K562 (cell line): ENCODE results near the gene ATP5F1D. TPM values are rescaled to one million over a fixed set of nuclear protein-coding genes. Genes with fewer than 3 reads are reported as not detected.

Experiments used
- ATAC-seq: fragments of 200-7000 bp; cut with Tn5 transposase; 3 replicates; pipeline ENCODE4 v1.9.1; 2020; ENCODE audit warnings: moderate library complexity
- BruUV-seq: library from RNA; stranded (reverse); fragments of 400-500 nt; replicated peaks from 2 replicates; lab custom pipeline; 2021; lab: Mats Ljungman, UMichigan
- CTCF ChIA-PET: fragments of 300-600 bp; formaldehyde crosslinking; extraction: SDS; loops from one replicate; lab custom pipeline; 2021; ENCODE audit warnings: low intra/inter-chr PET ratio; lab: Yijun Ruan, JAX
- POLR2A ChIA-PET: fragments of 300-600, 350-650 bp; sonication (Branson Sonifier 250); formaldehyde crosslinking; extraction: SDS; loops from one replicate; lab custom pipeline; 2021; ENCODE audit warnings: antibody characterized with exemption, inconsistent platforms; lab: Yijun Ruan, JAX
- DNase-seq, 4 experiments: peaks; one replicate each; pipeline versions ENCODE4 v3.0.0 to v3.0.0-alpha.2; 2011 to 2018; ENCODE audit warnings: low spot score in 3 of 4, mixed read lengths in 3 of 4; ENCODE audit errors: extremely low read depth in 1 of 4
- FAIRE-seq: peaks from 2 replicates; lab custom pipeline; 2011; peaks lifted over from hg19 to GRCh38; lab: Jason Lieb, UNC
- H2AFZ ChIP-seq: 2 replicates; pipeline ENCODE4 v1.6.0; 2011; ENCODE audit warnings: low read depth, low read length, control low read depth, inconsistent platforms
- H3K27ac ChIP-seq: fragments of 200-600 bp; 3 replicates; pipeline ENCODE4 v1.8.0; 2011; ENCODE audit warnings: low read depth, mild to moderate bottlenecking, control low read depth, inconsistent platforms, low read length, moderate library complexity, mixed read lengths; ENCODE audit errors: extremely low read depth
- H3K27me3 ChIP-seq, 2 experiments: fragments of 300-600 bp in 1 of 2; 2 replicates in 1 of 2; 3 replicates in 1 of 2; pipeline versions ENCODE4 v1.6.0 to v1.8.0; 2011; ENCODE audit warnings: inconsistent platforms in 2 of 2, low read length in 2 of 2, mild to moderate bottlenecking in 1 of 2, mixed read lengths in 1 of 2, moderate library complexity in 1 of 2; ENCODE audit not compliant: control insufficient read depth in 2 of 2, insufficient read depth in 2 of 2
- H3K36me3 ChIP-seq: fragments of 300-600 bp; 3 replicates; pipeline ENCODE4 v1.8.0; 2011; ENCODE audit warnings: mild to moderate bottlenecking, low read length, inconsistent platforms; ENCODE audit not compliant: control insufficient read depth, insufficient read depth
- H3K4me1 ChIP-seq, 2 experiments: fragments of 200-600 bp in 1 of 2; replicated peaks in 1 of 2; 2 replicates in 1 of 2; 3 replicates in 1 of 2; pipeline versions ENCODE4 v1.5.1 to v1.8.0; 2011; ENCODE audit warnings: inconsistent platforms in 2 of 2, low read length in 2 of 2, mild to moderate bottlenecking in 1 of 2, mixed read lengths in 1 of 2, moderate library complexity in 1 of 2; ENCODE audit not compliant: control insufficient read depth in 2 of 2, insufficient read depth in 2 of 2
- H3K4me2 ChIP-seq: 2 replicates; pipeline ENCODE4 v1.6.1; 2011; ENCODE audit warnings: low read length, control low read depth, inconsistent platforms, mixed read lengths; ENCODE audit not compliant: insufficient read depth
- H3K4me3 ChIP-seq: fragments of 200-600 bp; sonication (generic), shearing (Covaris generic); 2 replicates; pipeline ENCODE4 v1.5.1; 2016; ENCODE audit warnings: control low read depth, inconsistent platforms
- H3K79me2 ChIP-seq: fragments of 200-600 bp; 3 replicates; pipeline ENCODE4 v1.8.0; 2011; ENCODE audit warnings: low read length, inconsistent platforms; ENCODE audit not compliant: control insufficient read depth, insufficient read depth
- H3K9ac ChIP-seq, 2 experiments: 2 replicates each; pipeline versions ENCODE4 v1.6.0 to v1.6.1; 2011; ENCODE audit warnings: low read depth in 2 of 2, low read length in 2 of 2, control low read depth in 1 of 2, inconsistent platforms in 1 of 2, mild to moderate bottlenecking in 1 of 2, mixed read lengths in 1 of 2; ENCODE audit not compliant: insufficient read depth in 1 of 2
- H3K9me1 ChIP-seq: one replicate; pipeline ENCODE4 v1.6.0; 2011; ENCODE audit warnings: inconsistent platforms, mild to moderate bottlenecking, low read length, moderate library complexity; ENCODE audit not compliant: control insufficient read depth, insufficient read depth
- H3K9me3 ChIP-seq: replicated peaks from 2 replicates; pipeline ENCODE4 v1.5.1; 2011; ENCODE audit warnings: low read depth, low read length, inconsistent platforms; ENCODE audit not compliant: control insufficient read depth, insufficient read depth
- H4K20me1 ChIP-seq: replicated peaks from 2 replicates; pipeline ENCODE4 v1.6.1; 2011; ENCODE audit warnings: low read length, inconsistent platforms, mixed read lengths; ENCODE audit not compliant: control insufficient read depth, insufficient read depth
- COPS2 ChIP-seq: fragments of 450-650 bp; conservative IDR thresholded peaks from 2 replicates; pipeline ENCODE4 v1.6.1; 2016; ENCODE audit warnings: mild to moderate bottlenecking, moderate library complexity
- EHMT2 ChIP-seq: fragments of 450-650 bp; IDR thresholded peaks from 2 replicates; pipeline ENCODE4 v1.6.1; 2018; ENCODE audit warnings: antibody characterized with exemption
- ETS1 ChIP-seq: conservative IDR thresholded peaks from 2 replicates; pipeline ENCODE4 v1.6.1; 2011; ENCODE audit warnings: low read depth, mild to moderate bottlenecking, low read length; ENCODE audit not compliant: control insufficient read depth
- GTF2E2 ChIP-seq: fragments of 200-800 bp; sonication (Bioruptor generic); IDR thresholded peaks from 2 replicates; pipeline ENCODE4 v1.6.1; 2016; ENCODE audit warnings: missing genetic modification characterization, missing compliant biosample characterization
- HMG20A ChIP-seq: fragments of 450-650 bp; formaldehyde crosslinking; conservative IDR thresholded peaks from 2 replicates; pipeline ENCODE4 v1.4.0; 2020; ENCODE audit warnings: mild to moderate bottlenecking, mixed read lengths
- PHF8 ChIP-seq: fragments of 200-600 bp; sonication (generic); IDR thresholded peaks from 2 replicates; pipeline ENCODE4 v1.6.1; 2012; ENCODE audit warnings: mixed run types, mild to moderate bottlenecking, inconsistent platforms, low read length, moderate library complexity, borderline replicate concordance
- PKNOX1 ChIP-seq: fragments of 450-650 bp; IDR thresholded peaks from 2 replicates; pipeline ENCODE4 v1.6.1; 2016
- POLR2H ChIP-seq: IDR thresholded peaks from 2 replicates; pipeline ENCODE4 v1.6.1; 2016; ENCODE audit warnings: missing genetic modification characterization, low read depth, mild to moderate bottlenecking, control low read depth, missing compliant biosample characterization, moderate library complexity
- RBM25 ChIP-seq: fragments of 200-400 bp; formaldehyde crosslinking; IDR thresholded peaks from 2 replicates; pipeline ENCODE4 v1.6.1; 2018; ENCODE audit warnings: low read length, low read depth, moderate library complexity; ENCODE audit not compliant: severe bottlenecking
- SAFB2 ChIP-seq: fragments of 200-400 bp; formaldehyde crosslinking; IDR thresholded peaks from 2 replicates; pipeline ENCODE4 v1.6.1; 2018; ENCODE audit warnings: borderline replicate concordance, low read length, low read depth, moderate library complexity; ENCODE audit not compliant: severe bottlenecking
- SIRT6 ChIP-seq: IDR thresholded peaks from one replicate; pipeline ENCODE4 v1.6.1; 2012; ENCODE audit warnings: low read depth, mild to moderate bottlenecking, control low read depth, inconsistent platforms, low read length, moderate library complexity
- UBTF ChIP-seq, 2 experiments: IDR thresholded peaks; 2 replicates each; pipeline ENCODE4 v1.6.1; 2012; ENCODE audit warnings: improper control_type of control experiment in 2 of 2, low read depth in 2 of 2, low read length in 2 of 2, borderline replicate concordance in 1 of 2
- ZNF384 ChIP-seq: IDR thresholded peaks from 2 replicates; pipeline ENCODE4 v1.6.1; 2012; ENCODE audit warnings: low read depth, low read length, improper control_type of control experiment
- ZNF644 ChIP-seq: fragments of 200-800 bp; sonication (Bioruptor generic); IDR thresholded peaks from 2 replicates; pipeline ENCODE4 v1.6.1; 2016; ENCODE audit warnings: low read depth, missing genetic modification characterization, missing compliant biosample characterization
- WGBS: fragments of 100-300 bp; shearing (Covaris generic); methylation state at CpG from one replicate; pipeline ENCODE4 v1.1.6; 2016; ENCODE audit warnings: low coverage, mixed read lengths; ENCODE audit not compliant: insufficient coverage; ENCODE audit errors: missing lambda C conversion rate; 5-methylcytosine and 5-hydroxymethylcytosine counted together
- in situ Hi-C: fragments of 300-500 bp; cut with MboI; formaldehyde crosslinking; loops from 4 replicates; pipeline ENCODE4 v1.15.0; 2018; ENCODE audit warnings: inconsistent platforms, mixed read lengths
- intact Hi-C: fragments of 100-400 bp; cut with micrococcal nuclease; formaldehyde crosslinking; loops from 2 replicates; pipeline ENCODE4 v1.14.2; 2022
- polyA plus RNA-seq, 8 experiments: library from polyadenylated mRNA; depleted of rRNA in 4 of 8; stranded (reverse) in 5 of 8; unstranded in 3 of 8; fragments of >200 nt; fragmentation: Nextera tagmentation in 2 of 8; fragmentation: Illumina TruSeq in 1 of 8; extraction: Ambion mirVana in 2 of 8; extraction: Trizol in 1 of 8; gene quantifications; 2 replicates each; pipeline versions ENCODE4 v1.2.1 to v1.2.3, GENCODE V29; 2011 to 2014; ENCODE audit warnings: inconsistent platforms in 1 of 8, missing spikeins in 1 of 8
- total RNA-seq, 7 experiments: library from RNA; depleted of rRNA in 6 of 7; stranded (reverse); fragments of >200 nt in 6 of 7; fragmentation: Illumina TruSeq in 2 of 7; extraction: Trizol in 2 of 7; gene quantifications; 2 replicates each; pipeline versions ENCODE4 v1.2.1 to v1.2.3, GENCODE V29; 2011 to 2021; ENCODE audit warnings: low replicate concordance in 1 of 7

Gene ATP5F1D
- total and polyA plus RNA-seq, 9 of the 15 experiments (the other 6 are each of a cell fraction or from before 2014, with no cell fraction given): 3.9 to 409 (median 36.8) TPM

- no peak for TF ChIP-seq UBTF (IDR thresholded peaks at IDR 0.05; ENCODE audit: borderline replicate concordance in 1 of 2, low read depth in 2 of 2, low read length in 2 of 2)
These were observed 7.3 kb downstream of the ATP5F1D start (continued) for GRCh38 chr19:1248786-1249297.

GRCh38 chr19:1249298-1249989 lies 7.9 kb downstream of the ATP5F1D start:
- ChIA-PET CTCF (interaction anchor here (0.7 to 2.0 kb wide), 2 partner anchors 18 to 163 kb away, joined by 6 to 11 read pairs; no protein-coding TSS in a partner anchor), POLR2A (interaction anchor here (0.9 to 1.0 kb wide), 4 partner anchors 17 to 20 kb away, joined by 4 to 8 read pairs (median 4); partner anchors contain the start of gene CIRBP)
- H4K20me1 ChIP-seq: 0 out of 2 replicates have a peak, but pooled peaks cover 5% of the 10 kb centered on the region
- in situ Hi-C loops (loop anchor here (25.0 kb wide), 1 partner anchor 487 kb away; the partner anchor contains the start of gene MISP), intact Hi-C loops (loop anchor here (1.0 kb wide), 1 partner anchor 17 kb away; no protein-coding TSS in a partner anchor)
- WGBS: 0% methylated on average over 23 of the region's 102 CpGs
- H3K4me2 ChIP-seq: peak overlapping the region; percentile 84
- FAIRE-seq (peak; percentile 62), ATAC-seq (peak; percentile 45), DNase-seq (peak; percentile 70 to 97 (median 82))
- peaks cover 41 to 95% of the 10 kb centered on the region in 2 experiments for H3K4me1 ChIP-seq
- H2AFZ ChIP-seq: no peak overlapping the region
- H3K36me3 ChIP-seq: peaks cover 53% of the 10 kb centered on the region; the same call in 1 of the 3 replicates
- H3K27ac ChIP-seq: peak overlapping the region; percentile 99
- peaks cover 62% of the 10 kb centered on the region for H3K79me2 ChIP-seq
- H3K4me3 ChIP-seq: peak overlapping the region; percentile 93
- no TSS peak for BruUV-seq
- no peaks in the 10 kb centered on the region for H3K9me1 ChIP-seq
- peak overlapping the region; percentile 89 to 96 for H3K9ac ChIP-seq
- H3K27me3 ChIP-seq: no peaks in the 10 kb centered on the region
- H3K9me3 ChIP-seq: no peaks in the 10 kb centered on the region
- TF ChIP-seq EHMT2: no peak
- TF ChIP-seq SAFB2: no peak
- TF ChIP-seq COPS2: no peak
- TF ChIP-seq ZNF384: peak; percentile 93
- TF ChIP-seq POLR2H: peak; percentile 51
- TF ChIP-seq SIRT6: no peak
- TF ChIP-seq PHF8: peak; percentile 26; the same call in 1 of the 2 replicates
- TF ChIP-seq ZNF644 (tag): 0 out of 2 replicates have a peak, but pooled peaks have one; percentile 1
- TF ChIP-seq PKNOX1: no peak
- 0 out of 2 replicates have a peak, but pooled peaks have one; percentile 18 for TF ChIP-seq ETS1
- TF ChIP-seq RBM25: no peak
- TF ChIP-seq HMG20A (CRISPR knock-in tag): no peak
- no peak for TF ChIP-seq GTF2E2 (tag)
